Thoracic aorta (tissue), 2 donors: ENCODE data around the gene DUSP21. TPM values are rescaled to one million over a fixed set of nuclear protein-coding genes. Genes with fewer than 3 reads are reported as not detected.
"Not testable (repeated sequence)": the region's sequence is repeated elsewhere in the genome, so short reads cannot be mapped to it uniquely, and the experiment has no call there.

Experiments used
- ATAC-seq: fragments of 150-250 bp; one replicate; pipeline ENCODE4 v1.8.0; 2017; ENCODE audit warnings: low read depth; ENCODE audit not compliant: insufficient number of reproducible peaks, low FRiP score
- DNase-seq: peaks from one replicate; pipeline ENCODE4 v3.0.0-alpha.2; 2020; ENCODE audit warnings: low spot score
- H3K27ac ChIP-seq, 2 donors: fragments of 200-600 bp; sonication (generic); 1 replicate in 1 of 2; 2 replicates in 1 of 2; pipeline ENCODE4 v1.5.1; 2016; ENCODE audit warnings: mild to moderate bottlenecking in 2 of 2, moderate library complexity in 2 of 2
- H3K27me3 ChIP-seq: fragments of 200-600 bp; sonication (generic); replicated peaks from 2 replicates; pipeline ENCODE4 v1.6.0; 2016; ENCODE audit warnings: mild to moderate bottlenecking; ENCODE audit not compliant: insufficient read depth
- H3K36me3 ChIP-seq: fragments of 200-600 bp; sonication (generic); one replicate; pipeline ENCODE4 v1.5.1; 2016
- H3K4me1 ChIP-seq, 2 donors: fragments of 200-600 bp; sonication (generic); 1 replicate in 1 of 2; 2 replicates in 1 of 2; pipeline versions ENCODE4 v1.5.1 to v1.6.0; 2016; ENCODE audit warnings: low read depth in 2 of 2, mild to moderate bottlenecking in 1 of 2; ENCODE audit not compliant: control insufficient read depth in 1 of 2
- H3K4me3 ChIP-seq: fragments of 200-600 bp; sonication (generic); 2 replicates; pipeline ENCODE4 v1.5.1; 2016; ENCODE audit warnings: mild to moderate bottlenecking
- H3K9me3 ChIP-seq: fragments of 200-600 bp; sonication (generic); 2 replicates; pipeline ENCODE4 v1.5.1; 2016
- CTCF ChIP-seq: fragments of 200-600 bp; sonication (generic); IDR thresholded peaks from one replicate; pipeline ENCODE4 v1.5.1; 2019; ENCODE audit warnings: antibody characterized with exemption
- total RNA-seq, 2 donors: library from RNA; depleted of rRNA; stranded (reverse); fragments of >200 nt; gene quantifications; one replicate each; pipeline versions ENCODE4 v1.1.0 to v1.2.3, GENCODE V29; 2016

Gene DUSP21
- total RNA-seq, 2 donors from 2014 or later: not detected

GRCh38 chrX:44817029-44817428 lies 26.8 kb upstream of the DUSP21 start:
- no peak overlapping the region for H3K27ac ChIP-seq
- H3K27me3 ChIP-seq: no peaks in the 10 kb centered on the region
- no peak overlapping the region for H3K4me3 ChIP-seq
- TF ChIP-seq CTCF: no peak
- H3K9me3 ChIP-seq: no peaks in the 10 kb centered on the region
- no peak for ATAC-seq
- H3K36me3 ChIP-seq: no peaks in the 10 kb centered on the region
- H3K4me1 ChIP-seq: no peaks in the 10 kb centered on the region
- DNase-seq: no peak

- no peak for TF ChIP-seq CTCF
- DNase-seq (no peak), ATAC-seq (no peak)
- Histone ChIP-seq H3K9me3 (no peaks in the 10 kb centered on the region), H3K4me1 (no peaks in the 10 kb centered on the region), H3K36me3 (no peaks in the 10 kb centered on the region), H3K4me3 (no peak overlapping the region), H3K27ac (no peak overlapping the region), H3K27me3 (no peaks in the 10 kb centered on the region)
These were observed 21.2 kb upstream of the DUSP21 start for GRCh38 chrX:44822601-44823000.

GRCh38 chrX:44823193-44823592 lies 20.6 kb upstream of the DUSP21 start:
- ATAC-seq, H3K4me3 ChIP-seq, H3K9me3 ChIP-seq, DNase-seq, H3K27me3 ChIP-seq, H3K4me1 ChIP-seq, H3K27ac ChIP-seq, H3K36me3 ChIP-seq: not testable (repeated sequence)

GRCh38 chrX:44828008-44828605 lies 15.7 kb upstream of the DUSP21 start:
- DNase-seq (no peak), ATAC-seq (no peak)
- Histone ChIP-seq H3K36me3 (no peaks in the 10 kb centered on the region), H3K4me1 (no peaks in the 10 kb centered on the region), H3K27ac (no peak overlapping the region), H3K9me3 (no peaks in the 10 kb centered on the region), H3K27me3 (no peaks in the 10 kb centered on the region), H3K4me3 (no peak overlapping the region)
- no peak for TF ChIP-seq CTCF

GRCh38 chrX:44829832-44830231 lies 14.0 kb upstream of the DUSP21 start:
- no peaks in the 10 kb centered on the region for H3K36me3 ChIP-seq
- H3K27me3 ChIP-seq: no peaks in the 10 kb centered on the region
- H3K9me3 ChIP-seq: no peaks in the 10 kb centered on the region
- no peak for ATAC-seq
- no peak overlapping the region for H3K27ac ChIP-seq
- no peak overlapping the region for H3K4me3 ChIP-seq
- H3K4me1 ChIP-seq: no peaks in the 10 kb centered on the region
- DNase-seq: no peak
- no peak for TF ChIP-seq CTCF
